Measurements from ENCODE around the gene ZFPM1.
"Not testable (repeated sequence)": the region's sequence is repeated elsewhere in the genome, so short reads cannot be mapped to it uniquely, and the experiment has no call there.

Gene ZFPM1

GRCh38 chr16:88464447-88465318 lies 11.6 kb downstream of the ZFPM1 start:
- no peak for DNase-seq

- no peak for DNase-seq
Measured at GRCh38 chr16:88465387-88465983, 12.4 kb downstream of the ZFPM1 start.

- no peak for DNase-seq
Measured at GRCh38 chr16:88466175-88466862, 13.2 kb downstream of the ZFPM1 start.

GRCh38 chr16:88466949-88467348 lies 13.9 kb downstream of the ZFPM1 start:
- no peak for DNase-seq

- DNase-seq = no peak
Measured at GRCh38 chr16:88467541-88467944, 14.5 kb downstream of the ZFPM1 start.

- peak in 15 of 58 donors; percentile 3 to 68 (median 18) for DNase-seq
Measured at GRCh38 chr16:88468275-88469129, 15.4 kb downstream of the ZFPM1 start.

GRCh38 chr16:88469615-88470395 lies 16.7 kb downstream of the ZFPM1 start:
- DNase-seq = no peak

- DNase-seq = not testable (repeated sequence)
Measured at GRCh38 chr16:88470396-88470680, 17.3 kb downstream of the ZFPM1 start.

GRCh38 chr16:88470696-88471095 lies 17.6 kb downstream of the ZFPM1 start:
- DNase-seq = not testable (repeated sequence)

- no peak for DNase-seq
Measured at GRCh38 chr16:88471115-88471514, 18.0 kb downstream of the ZFPM1 start.

- DNase-seq = no peak
Measured at GRCh38 chr16:88471575-88471974, 18.5 kb downstream of the ZFPM1 start.

- no peak for DNase-seq
Measured at GRCh38 chr16:88472069-88472468, 19.0 kb downstream of the ZFPM1 start.

GRCh38 chr16:88472637-88473205 lies 19.6 kb downstream of the ZFPM1 start:
- DNase-seq = no peak

- no peak for DNase-seq
Measured at GRCh38 chr16:88473666-88474534, 20.8 kb downstream of the ZFPM1 start.

GRCh38 chr16:88475037-88475436 lies 22.0 kb downstream of the ZFPM1 start:
- DNase-seq = no peak

- DNase-seq = no peak
Measured at GRCh38 chr16:88476203-88476602, 23.1 kb downstream of the ZFPM1 start.

GRCh38 chr16:88476817-88477397 lies 23.8 kb downstream of the ZFPM1 start:
- DNase-seq = no peak

GRCh38 chr16:88477631-88478519 lies 24.8 kb downstream of the ZFPM1 start:
- no peak for DNase-seq

Data from anterior cingulate cortex (tissue), 58 donors.